GM18867 (cell line): ENCODE measurements around the gene POGK.
A peak's percentile ranks its signal among the peaks of the same experiment; 100 is the strongest.
"Not testable (repeated sequence)": the region's sequence is repeated elsewhere in the genome, so short reads cannot be mapped to it uniquely, and the experiment has no call there.

Experiments
- ATAC-seq: cut with Tn5 transposase; IDR thresholded peaks from one replicate; pipeline ENCODE4 v1.9.1; 2021; ENCODE audit warnings: mild to moderate bottlenecking, moderate library complexity; ENCODE audit not compliant: unreplicated experiment

The POGK gene

GRCh38 chr1:166852918-166853317, 13.6 kb downstream of the POGK start:
- ATAC-seq = no peak

- ATAC-seq = no peak
These were observed 16.3 kb downstream of the POGK start for GRCh38 chr1:166855558-166855957.

GRCh38 chr1:166857995-166858394, 18.7 kb downstream of the POGK start:
- no peak for ATAC-seq

- ATAC-seq = no peak
These were observed 19.6 kb downstream of the POGK start for GRCh38 chr1:166858726-166859419.

- ATAC-seq = no peak
These were observed 20.3 kb downstream of the POGK start for GRCh38 chr1:166859597-166859996.

GRCh38 chr1:166865926-166866325, 26.7 kb downstream of the POGK start:
- ATAC-seq = no peak

- ATAC-seq = no peak
These were observed 29.4 kb downstream of the POGK start for GRCh38 chr1:166868639-166869038.

GRCh38 chr1:166869318-166870099, 30.2 kb downstream of the POGK start:
- no peak for ATAC-seq

- no peak for ATAC-seq
These were observed 31.3 kb downstream of the POGK start for GRCh38 chr1:166870584-166870983.

- no peak for ATAC-seq
These were observed 35.2 kb downstream of the POGK start for GRCh38 chr1:166874464-166874863.

- no peak for ATAC-seq
These were observed 36.0 kb downstream of the POGK start for GRCh38 chr1:166875302-166875733.

GRCh38 chr1:166875734-166876539, 36.7 kb downstream of the POGK start, which contains the start of gene TADA1:
Gene TADA1, minus strand, starts transcription at chr1:166876264. Its CDS starts 31 bp downstream, at chr1:166876233.
- peak; percentile 88 for ATAC-seq

- peak; percentile 11 for ATAC-seq
These were observed 37.2 kb downstream of the POGK start for GRCh38 chr1:166876540-166876838.

- not testable (repeated sequence) for ATAC-seq
These were observed 39.1 kb downstream of the POGK start for GRCh38 chr1:166878173-166878917.

- ATAC-seq = no peak
These were observed 43.6 kb downstream of the POGK start for GRCh38 chr1:166882893-166883292.

GRCh38 chr1:166884040-166884642, 44.9 kb downstream of the POGK start:
- ATAC-seq = peak; percentile 61

GRCh38 chr1:166884971-166885370, 45.7 kb downstream of the POGK start:
- peak; percentile 46 for ATAC-seq

GRCh38 chr1:166888373-166889111, 49.3 kb downstream of the POGK start:
- no peak for ATAC-seq

- no peak for ATAC-seq
These were observed 50.5 kb downstream of the POGK start for GRCh38 chr1:166889776-166890175.

GRCh38 chr1:166895766-166896165, 56.5 kb downstream of the POGK start:
- no peak for ATAC-seq
